MM.1S (cell line): Measurements from ENCODE around the gene LMOD3.

Experiments used
- DNase-seq: peaks from one replicate; pipeline ENCODE4 v3.0.0-alpha.2; 2015
- H2AFZ ChIP-seq: fragments of 300-600 bp; sonication (generic); 2 replicates; pipeline ENCODE4 v1.6.0; 2016; ENCODE audit warnings: antibody characterized with exemption, low read length
- H3F3A ChIP-seq: fragments of 300-600 bp; sonication (generic); 2 replicates; pipeline ENCODE4 v1.6.1; 2016; ENCODE audit warnings: mild to moderate bottlenecking, antibody characterized with exemption, low read length, moderate library complexity, mixed read lengths; ENCODE audit not compliant: insufficient read depth
- H3K27ac ChIP-seq: fragments of 300-600 bp; sonication (generic); 2 replicates; pipeline ENCODE4 v1.5.1; 2016; ENCODE audit warnings: mild to moderate bottlenecking, low read length
- H3K27me3 ChIP-seq: fragments of 300-600 bp; sonication (generic); replicated peaks from 2 replicates; pipeline ENCODE4 v1.6.0; 2016; ENCODE audit warnings: low read length; ENCODE audit not compliant: insufficient read depth
- H3K36me3 ChIP-seq: fragments of 300-600 bp; sonication (generic); replicated peaks from 2 replicates; pipeline ENCODE4 v1.6.1; 2016; ENCODE audit warnings: mild to moderate bottlenecking, low read length, mixed read lengths; ENCODE audit not compliant: insufficient read depth
- H3K4me1 ChIP-seq: fragments of 300-600 bp; sonication (generic); 2 replicates; pipeline ENCODE4 v1.6.1; 2016; ENCODE audit warnings: low read length, mixed read lengths
- H3K4me2 ChIP-seq: fragments of 300-600 bp; sonication (generic); 2 replicates; pipeline ENCODE4 v1.6.0; 2016; ENCODE audit warnings: low read depth, low read length
- H3K4me3 ChIP-seq: fragments of 300-600 bp; sonication (generic); 2 replicates; pipeline ENCODE4 v1.5.1; 2016; ENCODE audit warnings: low read length, mixed read lengths
- H3K79me2 ChIP-seq: fragments of 300-600 bp; sonication (generic); 2 replicates; pipeline ENCODE4 v1.6.1; 2016; ENCODE audit warnings: mixed run types, low read length, mixed read lengths
- H3K9ac ChIP-seq: fragments of 300-600 bp; sonication (generic); 2 replicates; pipeline ENCODE4 v1.6.1; 2016; ENCODE audit warnings: low read length, mixed read lengths
- H3K9me2 ChIP-seq: fragments of 300-600 bp; sonication (generic); replicated peaks from 2 replicates; pipeline ENCODE4 v1.6.1; 2016; ENCODE audit warnings: mild to moderate bottlenecking, low read length, mixed read lengths; ENCODE audit not compliant: insufficient read depth
- H3K9me3 ChIP-seq: fragments of 300-600 bp; sonication (generic); replicated peaks from 2 replicates; pipeline ENCODE4 v1.6.1; 2016; ENCODE audit warnings: mild to moderate bottlenecking, low read length, mixed read lengths; ENCODE audit not compliant: insufficient read depth
- H4K20me1 ChIP-seq: fragments of 300-600 bp; sonication (generic); 2 replicates; pipeline ENCODE4 v1.6.1; 2016; ENCODE audit warnings: mild to moderate bottlenecking, low read length, moderate library complexity, mixed read lengths; ENCODE audit not compliant: insufficient read depth
- EZH2 ChIP-seq: fragments of 300-600 bp; sonication (generic); optimal IDR thresholded peaks from 2 replicates; pipeline ENCODE3; 2017; ENCODE audit warnings: low read depth, mild to moderate bottlenecking, antibody characterized with exemption, low read length, mixed read lengths
- EZH2phosphoT487 ChIP-seq: fragments of 300-600 bp; sonication (generic); IDR thresholded peaks from 2 replicates; pipeline ENCODE4 v1.6.1; 2018; ENCODE audit warnings: antibody characterized with exemption, low read length
- TF ChIP-seq, protein P1 (sequence below): fragments of 300-600 bp; sonication (generic); IDR thresholded peaks from 2 replicates; pipeline ENCODE4 v1.5.1; 2016; ENCODE audit warnings: antibody characterized with exemption, low read length, mixed read lengths

The LMOD3 gene

DNA sequence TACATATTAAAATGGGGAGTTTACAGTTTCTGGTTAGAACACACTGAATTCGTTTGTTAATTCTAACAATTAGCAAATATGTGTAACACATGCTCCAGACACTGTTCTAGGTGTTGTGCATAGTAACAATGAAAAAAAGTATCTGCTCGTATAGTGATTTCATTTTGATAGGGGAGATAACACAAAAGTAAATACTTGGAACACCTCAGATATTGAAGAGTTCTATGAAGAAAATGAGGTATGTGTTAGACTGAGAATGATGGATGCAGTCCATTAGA, 63.5 kb downstream of the LMOD3 start:
- Histone ChIP-seq H3K27ac (no peak overlapping the region), H3K9me3 (no peaks in the 10 kb centered on the region), H4K20me1 (no peaks in the 10 kb centered on the region), H3K9ac (no peak overlapping the region), H3K9me2 (no peaks in the 10 kb centered on the region), H2AFZ (no peak overlapping the region), H3K4me2 (no peak overlapping the region), H3K79me2 (no peaks in the 10 kb centered on the region), H3K36me3 (peaks cover 15% of the 10 kb centered on the region), H3K4me3 (no peak overlapping the region), H3K27me3 (no peaks in the 10 kb centered on the region), H3K4me1 (no peaks in the 10 kb centered on the region), H3F3A (0 out of 2 replicates have a peak, but pooled peaks cover 5% of the 10 kb centered on the region)
- TF ChIP-seq, protein P1, sequence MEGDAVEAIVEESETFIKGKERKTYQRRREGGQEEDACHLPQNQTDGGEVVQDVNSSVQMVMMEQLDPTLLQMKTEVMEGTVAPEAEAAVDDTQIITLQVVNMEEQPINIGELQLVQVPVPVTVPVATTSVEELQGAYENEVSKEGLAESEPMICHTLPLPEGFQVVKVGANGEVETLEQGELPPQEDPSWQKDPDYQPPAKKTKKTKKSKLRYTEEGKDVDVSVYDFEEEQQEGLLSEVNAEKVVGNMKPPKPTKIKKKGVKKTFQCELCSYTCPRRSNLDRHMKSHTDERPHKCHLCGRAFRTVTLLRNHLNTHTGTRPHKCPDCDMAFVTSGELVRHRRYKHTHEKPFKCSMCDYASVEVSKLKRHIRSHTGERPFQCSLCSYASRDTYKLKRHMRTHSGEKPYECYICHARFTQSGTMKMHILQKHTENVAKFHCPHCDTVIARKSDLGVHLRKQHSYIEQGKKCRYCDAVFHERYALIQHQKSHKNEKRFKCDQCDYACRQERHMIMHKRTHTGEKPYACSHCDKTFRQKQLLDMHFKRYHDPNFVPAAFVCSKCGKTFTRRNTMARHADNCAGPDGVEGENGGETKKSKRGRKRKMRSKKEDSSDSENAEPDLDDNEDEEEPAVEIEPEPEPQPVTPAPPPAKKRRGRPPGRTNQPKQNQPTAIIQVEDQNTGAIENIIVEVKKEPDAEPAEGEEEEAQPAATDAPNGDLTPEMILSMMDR = no peak
- TF ChIP-seq EZH2 = no peak
- no peak for TF ChIP-seq EZH2phosphoT487
- DNase-seq = no peak

DNA sequence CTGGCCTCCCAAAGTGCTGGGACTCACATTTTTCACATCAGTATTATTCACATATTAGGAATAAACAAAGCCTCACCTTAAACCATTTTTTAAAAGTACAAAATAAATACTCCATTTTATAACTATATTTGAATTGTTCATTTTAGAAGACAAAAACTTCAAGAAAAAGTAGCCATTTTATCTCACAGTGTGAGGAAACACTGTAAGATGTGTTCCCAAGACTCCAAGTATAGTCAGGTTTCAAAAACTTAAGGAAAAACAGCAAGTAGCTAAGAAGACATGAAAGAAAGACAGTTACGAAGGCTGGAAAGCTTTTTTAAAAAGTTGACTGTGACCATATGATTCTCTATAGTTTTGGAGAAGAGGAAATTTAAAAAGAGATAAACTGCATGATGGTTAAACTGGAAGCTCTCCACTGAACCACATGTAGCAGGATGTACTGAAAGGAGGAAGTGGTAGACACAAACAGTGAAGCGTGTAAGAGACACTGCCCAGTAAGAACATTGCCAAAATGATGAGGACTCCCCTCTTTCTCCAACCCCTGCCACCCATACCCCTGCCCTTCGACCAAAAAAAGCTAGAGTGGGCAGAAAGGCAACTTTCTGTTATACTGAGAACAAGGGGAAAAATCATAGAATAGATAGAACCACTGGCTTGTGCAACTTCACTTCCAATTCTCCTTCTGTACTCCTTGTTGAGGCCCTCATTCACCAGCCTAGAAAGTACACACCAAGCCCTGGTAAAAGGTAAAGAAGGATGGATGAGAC, 64.0 kb downstream of the LMOD3 start:
- DNase-seq = no peak
- TF ChIP-seq, protein P1 = no peak
- TF ChIP-seq EZH2phosphoT487 = no peak
- TF ChIP-seq EZH2 = no peak
- no peaks in the 10 kb centered on the region for H3K9me2 ChIP-seq
- no peak overlapping the region for H3K4me3 ChIP-seq
- no peaks in the 10 kb centered on the region for H3K4me1 ChIP-seq
- H3K36me3 ChIP-seq = peaks cover 15% of the 10 kb centered on the region
- no peak overlapping the region for H3K27ac ChIP-seq
- no peak overlapping the region for H3K9ac ChIP-seq
- no peaks in the 10 kb centered on the region for H3K9me3 ChIP-seq
- H3F3A ChIP-seq = 0 out of 2 replicates have a peak, but pooled peaks cover 5% of the 10 kb centered on the region
- no peaks in the 10 kb centered on the region for H4K20me1 ChIP-seq
- H3K4me2 ChIP-seq = no peak overlapping the region
- H2AFZ ChIP-seq = no peak overlapping the region
- H3K79me2 ChIP-seq = no peaks in the 10 kb centered on the region
- no peaks in the 10 kb centered on the region for H3K27me3 ChIP-seq
